ENCODE results near the gene ARL6IP5. TPM values are rescaled to one million over a fixed set of nuclear protein-coding genes. Genes with fewer than 3 reads are reported as not detected.

ARL6IP5 gene
- total RNA-seq (2014; rRNA removed; shearing (Covaris generic)), result 41.4 and 42.4 TPM in 2 replicates

DNA sequence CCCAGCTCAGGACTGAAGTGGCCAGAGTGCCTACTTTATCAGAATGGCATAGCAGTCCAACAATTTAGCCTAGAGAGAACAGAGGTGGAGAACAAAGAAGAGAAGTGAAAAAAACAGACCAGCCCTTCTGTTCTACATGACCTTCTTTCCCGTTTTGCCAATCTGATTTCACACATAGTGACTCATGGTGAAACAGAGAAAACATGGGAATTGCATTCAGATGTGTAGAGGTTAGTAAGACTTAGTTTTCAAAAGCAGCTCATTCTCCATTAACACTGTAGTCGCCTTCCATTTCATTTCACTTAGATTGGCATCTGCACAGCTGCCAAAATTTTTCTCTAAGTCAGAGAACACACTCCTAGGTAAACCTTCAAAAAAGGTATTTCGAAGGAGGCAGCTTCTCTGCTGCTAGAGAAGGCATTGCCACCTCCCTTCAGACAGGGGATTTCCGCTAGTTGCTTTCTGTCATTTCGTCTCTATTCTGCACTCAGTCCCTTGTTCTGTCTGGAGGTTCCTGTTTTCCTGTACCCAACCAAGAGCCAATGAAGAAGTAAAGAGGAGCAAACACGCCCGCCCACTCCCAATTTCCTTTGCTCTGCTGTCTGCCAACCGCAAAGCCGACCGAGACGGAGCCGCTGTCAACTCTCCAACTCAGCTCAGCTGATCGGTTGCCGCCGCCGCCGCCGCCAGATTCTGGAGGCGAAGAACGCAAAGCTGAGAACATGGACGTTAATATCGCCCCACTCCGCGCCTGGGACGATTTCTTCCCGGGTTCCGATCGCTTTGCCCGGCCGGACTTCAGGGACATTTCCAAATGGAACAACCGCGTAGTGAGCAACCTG is at the start of gene ARL6IP5:
ARL6IP5 (plus strand) TSS at position 612 of the 842 bp plus-strand sequence; CDS start at position 723, 111 bp downstream.
- DNase-seq (ENCODE audit: low read depth), result peak; percentile 84

DNA sequence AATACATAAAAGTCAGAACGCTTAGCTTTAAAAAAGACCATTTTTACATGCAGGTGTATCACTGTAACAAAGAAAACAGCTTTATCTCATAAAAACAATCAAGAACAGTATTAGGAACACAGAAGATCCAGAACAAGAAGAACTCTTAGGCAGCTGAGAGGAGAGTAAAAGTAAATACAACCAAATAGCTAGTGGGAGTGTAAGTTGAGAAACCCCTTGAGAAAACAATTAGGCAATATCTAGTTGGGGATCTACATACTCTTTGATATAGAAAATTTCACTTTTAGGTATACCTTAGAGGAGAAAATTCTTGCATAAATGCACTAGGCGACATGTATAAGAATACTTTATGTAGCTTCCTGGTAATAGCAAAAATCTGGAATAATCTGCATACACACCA is 40.1 kb upstream of the ARL6IP5 start:
- no peak for DNase-seq (ENCODE audit: low read depth)

GRCh38 chr3:69048990-69049389 is 35.7 kb upstream of the ARL6IP5 start:
- no peak for DNase-seq (ENCODE audit: low read depth)

DNA sequence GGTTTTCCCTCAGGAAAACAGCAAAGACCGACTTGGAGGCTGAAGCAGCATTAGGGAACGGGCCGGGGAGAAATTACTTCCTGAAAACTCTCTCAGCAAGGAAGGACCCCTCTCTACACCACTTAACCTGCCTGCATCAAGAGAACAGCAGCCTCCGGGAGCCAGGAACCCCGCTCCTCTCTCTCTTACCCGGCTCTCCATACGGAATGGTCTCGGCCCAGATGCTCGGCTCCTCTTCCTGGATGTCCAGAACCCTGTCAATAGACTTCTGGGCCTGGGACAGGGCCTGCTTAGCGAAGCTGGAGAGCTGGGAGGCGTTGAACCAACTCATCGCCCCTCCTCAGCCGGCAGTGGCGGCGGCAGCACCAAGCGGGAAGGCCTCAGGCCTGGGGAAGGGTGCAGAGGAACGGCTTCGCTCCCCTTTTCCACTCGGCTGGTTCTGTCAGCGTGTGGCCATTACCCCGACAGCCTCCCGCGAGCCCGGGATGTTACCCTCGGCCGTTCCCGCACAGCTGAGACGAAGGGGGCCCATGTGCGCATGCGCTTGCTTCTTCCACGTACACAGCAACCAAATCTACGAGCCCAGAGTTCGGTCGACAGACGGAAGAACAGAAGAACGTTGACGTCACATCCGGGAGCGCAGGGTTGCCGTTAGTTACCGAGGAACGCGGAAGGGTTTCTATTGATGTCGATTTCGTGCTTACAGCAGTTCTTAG is 32.8 kb upstream of the ARL6IP5 start, which contains the start of gene TMF1:
TMF1 (minus strand) TSS at position 578 of the 716 bp plus-strand sequence; CDS start at position 331, 247 bp downstream.
- peak; percentile 94 for DNase-seq (ENCODE audit: low read depth)

DNA sequence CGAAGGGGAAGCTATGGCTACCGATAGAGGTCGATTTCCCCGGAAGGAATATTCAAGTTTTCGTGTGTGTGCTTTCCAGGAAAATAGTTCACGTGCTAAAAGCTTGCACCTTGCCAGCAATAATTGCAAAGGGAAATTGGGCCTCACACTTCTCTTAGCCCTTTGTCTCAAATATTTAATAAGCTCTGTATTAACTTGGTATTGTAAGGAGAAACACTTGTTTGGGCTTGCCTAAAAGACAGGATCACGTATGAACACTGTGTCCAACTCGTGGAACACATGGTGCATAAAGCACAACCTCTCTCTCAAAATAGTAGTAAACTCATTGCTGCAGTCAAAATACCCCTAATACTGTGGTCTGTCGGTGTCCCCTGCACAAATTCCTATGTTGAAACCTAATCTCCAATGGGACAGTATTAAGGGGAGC is 32.3 kb upstream of the ARL6IP5 start:
- DNase-seq (ENCODE audit: low read depth), result no peak

- no peak for DNase-seq (ENCODE audit: low read depth)
These were observed 26.4 kb upstream of the ARL6IP5 start for GRCh38 chr3:69058180-69058946.

DNA sequence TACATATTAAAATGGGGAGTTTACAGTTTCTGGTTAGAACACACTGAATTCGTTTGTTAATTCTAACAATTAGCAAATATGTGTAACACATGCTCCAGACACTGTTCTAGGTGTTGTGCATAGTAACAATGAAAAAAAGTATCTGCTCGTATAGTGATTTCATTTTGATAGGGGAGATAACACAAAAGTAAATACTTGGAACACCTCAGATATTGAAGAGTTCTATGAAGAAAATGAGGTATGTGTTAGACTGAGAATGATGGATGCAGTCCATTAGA is 25.9 kb upstream of the ARL6IP5 start:
- DNase-seq (ENCODE audit: low read depth), result no peak

GRCh38 chr3:69059688-69060087 is 25.0 kb upstream of the ARL6IP5 start:
- DNase-seq (ENCODE audit: low read depth), result no peak

DNA sequence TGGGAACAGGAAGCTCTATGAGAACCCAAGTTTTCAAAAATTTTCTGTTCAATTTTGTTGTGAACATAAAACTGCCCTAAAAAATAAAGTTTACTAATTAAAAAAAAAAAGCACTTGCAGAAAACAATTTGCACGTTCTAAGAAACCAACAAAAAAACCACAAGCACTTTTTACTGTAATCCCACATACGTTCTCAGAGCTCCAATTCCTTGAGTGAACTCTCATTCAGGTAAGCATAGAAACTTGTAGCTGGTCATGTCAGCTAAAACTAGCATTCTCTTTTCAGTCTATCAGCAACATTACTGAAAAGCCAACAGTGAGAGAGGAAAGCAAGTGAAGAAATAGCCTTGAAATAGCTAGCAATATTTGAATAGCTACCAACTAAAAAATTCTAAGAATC is 21.1 kb upstream of the ARL6IP5 start:
- no peak for DNase-seq (ENCODE audit: low read depth)

GRCh38 chr3:69065318-69065964 is 19.3 kb upstream of the ARL6IP5 start:
- DNase-seq (ENCODE audit: low read depth), result no peak

GRCh38 chr3:69066121-69066520 is 18.6 kb upstream of the ARL6IP5 start:
- no peak for DNase-seq (ENCODE audit: low read depth)

- no peak for DNase-seq (ENCODE audit: low read depth)
These were observed 11.8 kb upstream of the ARL6IP5 start for GRCh38 chr3:69072928-69073327.

- DNase-seq (ENCODE audit: low read depth), result no peak
These were observed 5.2 kb upstream of the ARL6IP5 start for GRCh38 chr3:69079269-69080159.

DNA sequence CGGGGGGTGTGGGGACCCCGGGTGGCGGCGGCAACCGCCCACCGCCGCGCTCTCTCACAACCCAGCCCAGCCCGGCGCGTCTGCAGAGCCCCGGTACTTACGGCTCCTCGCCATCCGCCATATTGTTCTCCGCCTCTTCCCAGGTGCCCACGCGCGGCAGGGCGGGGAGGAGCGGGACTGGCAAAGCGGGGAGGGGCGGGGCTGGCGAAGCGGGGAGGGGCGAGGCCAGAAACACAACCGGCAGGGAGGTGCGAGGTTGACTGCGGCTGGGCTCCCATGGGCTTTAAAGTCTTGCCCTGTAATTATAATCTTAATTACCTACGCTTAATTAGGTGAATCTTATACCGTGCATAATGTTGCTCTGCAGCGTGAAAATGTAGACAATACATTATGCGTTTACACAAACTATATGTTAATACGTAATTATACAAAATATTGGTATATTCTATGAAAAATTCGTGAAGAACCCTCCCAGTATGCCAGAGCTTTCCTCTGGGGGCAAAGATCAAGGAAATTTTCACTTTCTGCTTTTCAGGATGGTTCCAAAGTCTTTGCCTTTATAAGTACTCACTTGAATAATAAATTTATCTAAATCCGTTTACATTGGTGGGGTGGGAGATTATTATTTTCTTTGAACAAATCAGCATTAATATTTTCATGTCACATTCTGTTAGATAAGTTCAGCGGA is 4.4 kb upstream of the ARL6IP5 start, which contains the start of gene UBA3:
UBA3 (minus strand) TSS at position 133 of the 688 bp plus-strand sequence; CDS start at position 121, 12 bp downstream.
- peak; percentile 71 for DNase-seq (ENCODE audit: low read depth)

DNA sequence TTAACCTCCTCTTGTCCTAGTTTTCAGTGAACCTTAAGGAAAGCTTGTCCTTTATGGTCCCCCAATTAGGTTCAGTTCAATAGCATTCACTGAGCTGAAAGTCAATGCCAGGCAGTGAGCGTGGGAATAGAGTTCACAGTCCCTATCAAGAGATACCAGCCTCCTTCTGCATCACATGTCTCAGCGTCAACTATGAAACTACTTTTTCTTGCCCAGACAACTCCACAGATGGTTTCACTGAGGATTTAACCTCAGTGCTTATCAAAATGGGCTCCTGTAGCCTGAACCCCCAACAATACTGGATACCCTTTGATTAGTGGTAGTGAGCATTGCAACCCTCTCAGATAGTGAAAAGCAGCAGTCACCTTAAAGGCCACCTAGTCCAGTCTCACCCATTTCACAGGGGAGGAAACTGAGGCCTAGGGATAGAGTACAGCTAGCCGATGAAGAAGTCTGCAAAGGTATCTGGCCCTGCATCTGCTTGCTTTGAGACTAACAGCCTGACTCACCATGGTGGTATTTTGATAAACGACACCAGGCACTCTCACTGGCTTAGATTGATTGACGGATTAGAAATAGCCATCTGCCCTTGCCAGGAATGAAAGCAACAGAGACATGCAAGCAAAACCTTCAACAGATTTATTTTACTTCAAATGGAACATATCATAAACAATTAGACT is 3.0 kb upstream of the ARL6IP5 start:
- DNase-seq (ENCODE audit: low read depth), result peak; percentile 72

GRCh38 chr3:69082361-69082760 is 2.4 kb upstream of the ARL6IP5 start:
- no peak for DNase-seq (ENCODE audit: low read depth)

DNA sequence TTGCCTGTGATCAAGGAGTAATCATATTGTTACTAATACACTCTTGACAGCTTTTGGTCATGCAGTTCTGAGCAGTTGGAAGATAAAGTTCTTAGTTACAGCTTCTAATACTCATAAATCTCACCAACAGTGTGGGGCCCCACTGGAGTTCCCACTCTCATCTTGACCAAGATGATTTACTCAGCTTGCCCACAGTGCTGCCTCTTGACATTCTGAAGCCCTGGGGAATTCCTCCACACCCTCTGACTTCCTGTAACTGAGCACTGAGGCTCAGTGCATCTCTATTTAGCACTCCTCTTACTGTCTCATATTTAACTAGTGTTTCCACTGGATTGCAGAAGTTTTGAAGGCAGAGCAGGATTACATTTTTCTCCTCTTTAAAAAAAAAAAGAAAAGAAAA is 1.9 kb upstream of the ARL6IP5 start:
- DNase-seq (ENCODE audit: low read depth), result peak; percentile 61

GRCh38 chr3:69085168-69085832 is 563 bp downstream of the ARL6IP5 start:
- DNase-seq (ENCODE audit: low read depth), result peak; percentile 12
